SK-N-SH (cell line): ENCODE results near the gene KLF15.

Source experiments
- CTCF ChIP-seq: fragments of 200-600 bp; sonication (generic); IDR thresholded peaks from 2 replicates; pipeline ENCODE4 v1.6.1; 2017; ENCODE audit warnings: antibody characterized with exemption, mild to moderate bottlenecking, moderate library complexity
- EP300 ChIP-seq, 2 experiments: IDR thresholded peaks; 2 replicates each; pipeline versions ENCODE4 v1.4.0 to v1.6.1; 2012; ENCODE audit warnings: borderline replicate concordance in 1 of 2, low read depth in 1 of 2, low read length in 1 of 2
- FOXJ3 ChIP-seq: sonication (generic); formaldehyde crosslinking; IDR thresholded peaks from 2 replicates; pipeline ENCODE4 v1.5.1; 2020; ENCODE audit warnings: mild to moderate bottlenecking, missing genetic modification reagents
- JUND ChIP-seq: IDR thresholded peaks from 2 replicates; pipeline ENCODE4 v1.4.0; 2012
- POLR2AphosphoS5 ChIP-seq: IDR thresholded peaks from 2 replicates; pipeline ENCODE4 v1.6.1; 2012; ENCODE audit warnings: low read depth, low read length
- RXRA ChIP-seq: IDR thresholded peaks from 2 replicates; pipeline ENCODE4 v1.4.0; 2012; ENCODE audit warnings: low read depth, mild to moderate bottlenecking, borderline replicate concordance
- SIN3A ChIP-seq: IDR thresholded peaks from 2 replicates; pipeline ENCODE4 v1.6.1; 2012; ENCODE audit warnings: low read depth, mild to moderate bottlenecking, low read length, moderate library complexity, borderline replicate concordance
- SMC3 ChIP-seq: IDR thresholded peaks from 2 replicates; pipeline ENCODE4 v1.6.1; 2012; ENCODE audit warnings: low read depth, low read length, improper control_type of control experiment
- TEAD4 ChIP-seq: IDR thresholded peaks from 2 replicates; pipeline ENCODE4 v1.4.0; 2012; ENCODE audit warnings: mild to moderate bottlenecking, borderline replicate concordance; ENCODE audit not compliant: insufficient read depth
- USF1 ChIP-seq: IDR thresholded peaks from 2 replicates; pipeline ENCODE4 v1.4.0; 2012; ENCODE audit warnings: low read depth, borderline replicate concordance
- YY1 ChIP-seq: IDR thresholded peaks from 2 replicates; pipeline ENCODE4 v1.4.0; 2012; ENCODE audit warnings: low read depth, mild to moderate bottlenecking

GRCh38 chr3:126303272-126303671 is 53.9 kb downstream of the KLF15 start:
- TF ChIP-seq CTCF (no peak), POLR2AphosphoS5 (no peak), RXRA (no peak), USF1 (no peak), SIN3A (no peak), EP300 (IDR thresholded peaks at IDR 0.05; ENCODE audit: borderline replicate concordance in 1 of 2, low read depth in 1 of 2, low read length in 1 of 2) (no peak), SMC3 (no peak), JUND (no peak), YY1 (no peak), FOXJ3 (CRISPR knock-in tag) (no peak), TEAD4 (no peak)
